OCI-LY3 (cell line): ENCODE measurements around the gene ICAM2.

Experiments
- CTCF ChIP-seq: fragments of 200-600, 300-600 bp; sonication (generic); IDR thresholded peaks from 2 replicates; pipeline ENCODE4 v1.5.1; 2014; ENCODE audit warnings: antibody characterized with exemption, low read length, low read depth
- EZH2phosphoT487 ChIP-seq: fragments of 200-600 bp; shearing (Covaris generic); IDR thresholded peaks from 2 replicates; pipeline ENCODE4 v1.6.1; 2018; ENCODE audit warnings: antibody characterized with exemption, mixed run types, low read depth

GRCh38 chr17:64024781-64025731 lies 4.6 kb upstream of the ICAM2 start:
- TF ChIP-seq CTCF, result no peak
- no peak for TF ChIP-seq EZH2phosphoT487
